NCI-H82 treated with DMSO at 0.1 percent for 48 hours (cell line): Measurements from ENCODE around the gene SETBP1.
A peak's percentile ranks its signal among the peaks of the same experiment; 100 is the strongest.

Source experiments
- DNase-seq: peaks from one replicate; lab custom pipeline; 2025; ENCODE audit not compliant: unreplicated experiment; lab: John Stamatoyannopoulos, UW

Gene SETBP1

GRCh38 chr18:44730803-44731529 is 50.3 kb downstream of the SETBP1 start:
- DNase-seq: no peak

GRCh38 chr18:44731530-44732237 is 51.0 kb downstream of the SETBP1 start:
- DNase-seq: no peak

GRCh38 chr18:44732238-44732563 is 51.5 kb downstream of the SETBP1 start:
- DNase-seq: no peak

- no peak for DNase-seq
These were observed 51.9 kb downstream of the SETBP1 start for GRCh38 chr18:44732599-44732998.

- no peak for DNase-seq
These were observed 52.5 kb downstream of the SETBP1 start for GRCh38 chr18:44733069-44733753.

- no peak for DNase-seq
These were observed 53.2 kb downstream of the SETBP1 start for GRCh38 chr18:44733754-44734465.

- DNase-seq: no peak
These were observed 54.4 kb downstream of the SETBP1 start for GRCh38 chr18:44735096-44735495.

GRCh38 chr18:44736664-44737380 is 56.1 kb downstream of the SETBP1 start:
- DNase-seq: no peak

GRCh38 chr18:44737623-44738022 is 56.9 kb downstream of the SETBP1 start:
- no peak for DNase-seq

GRCh38 chr18:44740000-44740399 is 59.3 kb downstream of the SETBP1 start:
- no peak for DNase-seq

- peak; percentile 40 for DNase-seq
These were observed 60.4 kb downstream of the SETBP1 start for GRCh38 chr18:44741085-44741484.

GRCh38 chr18:44741511-44741910 is 60.8 kb downstream of the SETBP1 start:
- peak; percentile 29 for DNase-seq

GRCh38 chr18:44742126-44742525 is 61.4 kb downstream of the SETBP1 start:
- DNase-seq: no peak

GRCh38 chr18:44742718-44743311 is 62.1 kb downstream of the SETBP1 start:
- peak; percentile 90 for DNase-seq

- no peak for DNase-seq
These were observed 62.9 kb downstream of the SETBP1 start for GRCh38 chr18:44743631-44744030.

- DNase-seq: peak; percentile 76
These were observed 63.8 kb downstream of the SETBP1 start for GRCh38 chr18:44744161-44745121.

- no peak for DNase-seq
These were observed 66.5 kb downstream of the SETBP1 start for GRCh38 chr18:44747157-44747556.

GRCh38 chr18:44748582-44748981 is 67.9 kb downstream of the SETBP1 start:
- DNase-seq: no peak

GRCh38 chr18:44750774-44751173 is 70.1 kb downstream of the SETBP1 start:
- no peak for DNase-seq
